ENCODE data around the gene ERBB4.

ERBB4 gene

GRCh38 chr2:211837706-211838105, 700.9 kb downstream of the ERBB4 start:
- FAIRE-seq = no peak

GRCh38 chr2:211837206-211837605, 701.4 kb downstream of the ERBB4 start:
- FAIRE-seq = no peak

More at GRCh38 chr2:211837706-211838105, 700.9 kb downstream of the ERBB4 start:
- DNase-seq (ENCODE audit: low spot score) = peak; percentile 4

DNA sequence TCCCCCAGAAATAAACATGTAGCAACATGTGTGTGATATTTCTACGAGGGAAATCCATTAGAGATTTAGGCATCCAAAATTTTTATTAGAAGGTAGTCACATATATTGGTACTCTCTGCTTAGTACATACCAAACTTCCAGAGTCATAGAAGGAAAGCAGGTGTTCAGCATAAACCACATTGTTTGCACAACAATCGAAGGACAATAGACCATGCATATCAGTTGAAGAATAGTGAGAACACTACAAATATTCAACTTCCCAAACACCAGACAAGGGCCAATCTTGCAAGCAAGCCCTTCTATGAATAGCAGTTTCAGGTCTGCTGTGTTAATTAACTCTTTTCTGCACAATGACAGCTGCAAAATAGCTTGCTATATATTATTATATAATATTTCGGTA, 702.2 kb downstream of the ERBB4 start:
- FAIRE-seq = no peak

More at GRCh38 chr2:211837206-211837605, 701.4 kb downstream of the ERBB4 start:
- DNase-seq (ENCODE audit: low spot score) = no peak

DNA sequence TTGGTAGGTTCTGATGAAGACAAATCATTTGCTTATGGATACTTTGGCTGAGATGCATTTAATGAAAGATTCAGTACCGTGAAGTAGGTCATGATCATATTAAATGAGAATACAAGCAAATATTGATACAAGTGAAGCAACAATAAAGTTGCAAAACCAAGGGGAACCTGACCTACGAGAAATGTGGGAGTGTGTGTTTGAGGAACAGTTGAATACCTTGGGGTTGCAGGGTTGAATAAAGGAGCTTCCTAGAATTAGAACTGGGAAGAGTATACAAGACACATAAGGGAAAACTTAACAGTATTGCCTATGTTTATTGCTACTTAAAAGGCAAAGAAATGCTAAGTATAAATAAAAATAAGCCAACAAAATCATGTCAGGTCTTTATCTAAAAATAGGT, 702.9 kb downstream of the ERBB4 start:
- DNase-seq (ENCODE audit: low spot score) (no peak), FAIRE-seq (no peak)

More for the DNA sequence above, 702.2 kb downstream of the ERBB4 start:
- DNase-seq (ENCODE audit: low spot score) = peak; percentile 12

DNA sequence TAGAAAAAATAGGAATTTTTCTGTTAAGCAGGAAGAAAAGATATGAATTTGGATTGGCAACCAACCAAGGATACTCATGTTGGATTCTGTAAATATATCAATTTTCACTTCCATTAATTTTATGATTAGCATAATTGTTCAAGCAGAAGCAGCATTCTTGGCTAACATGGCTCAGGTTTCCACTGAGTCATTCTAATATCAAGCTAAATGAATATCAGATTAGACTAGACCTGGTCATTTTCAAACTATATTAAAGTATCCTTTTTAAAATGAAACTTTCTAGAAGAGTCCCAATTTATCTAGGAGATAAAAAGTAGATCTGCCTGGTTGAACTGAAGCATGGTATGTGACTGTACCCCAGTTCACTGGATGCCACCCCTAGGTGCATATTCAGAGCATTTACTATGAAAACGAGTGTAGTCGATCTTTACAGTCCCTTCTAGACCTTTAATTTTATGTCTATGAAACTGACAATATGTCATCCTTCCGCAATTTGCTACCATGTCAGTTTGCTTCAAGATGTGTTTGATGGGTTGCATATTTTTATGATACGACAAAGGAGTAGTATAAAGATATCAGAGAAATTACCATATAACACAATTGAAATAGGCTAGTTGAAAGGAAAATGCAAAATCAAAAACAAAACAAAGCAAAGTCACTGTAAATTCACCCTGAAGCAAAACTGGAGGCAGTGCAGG, 704.9 kb downstream of the ERBB4 start:
- DNase-seq (ENCODE audit: low spot score) (no peak), FAIRE-seq (no peak)

- DNase-seq (ENCODE audit: low spot score) (no peak), FAIRE-seq (no peak)
These were observed 708.9 kb downstream of the ERBB4 start for GRCh38 chr2:211829725-211830124.

DNA sequence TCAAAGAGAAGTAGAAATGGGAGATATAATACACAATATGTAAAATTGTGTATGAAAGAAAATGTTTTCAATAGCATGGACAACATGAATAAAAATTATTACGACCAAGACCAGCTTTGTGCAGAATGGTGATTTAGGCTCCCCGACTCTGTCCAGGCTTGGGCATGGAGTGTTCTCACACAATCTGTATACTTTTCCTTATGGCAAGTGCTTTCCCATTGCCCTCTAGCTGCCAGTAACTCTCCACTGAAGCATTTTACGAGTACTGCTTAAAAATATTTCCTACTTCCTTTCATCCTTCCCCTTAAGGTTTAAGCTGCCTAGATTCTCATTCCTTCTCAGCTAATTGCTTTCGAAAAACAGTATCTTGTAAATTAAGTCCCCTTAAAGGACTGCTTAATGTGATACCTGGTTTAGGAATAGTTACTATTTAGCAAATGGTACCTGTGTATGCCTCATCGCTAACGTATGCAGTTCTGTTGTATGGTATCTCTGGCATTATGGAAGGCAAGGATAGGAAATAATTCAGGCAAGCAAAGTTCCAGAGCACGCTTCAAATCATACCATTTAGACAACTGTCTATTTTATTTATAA, 714.6 kb downstream of the ERBB4 start:
- FAIRE-seq (no peak), DNase-seq (ENCODE audit: low spot score) (no peak)

DNA sequence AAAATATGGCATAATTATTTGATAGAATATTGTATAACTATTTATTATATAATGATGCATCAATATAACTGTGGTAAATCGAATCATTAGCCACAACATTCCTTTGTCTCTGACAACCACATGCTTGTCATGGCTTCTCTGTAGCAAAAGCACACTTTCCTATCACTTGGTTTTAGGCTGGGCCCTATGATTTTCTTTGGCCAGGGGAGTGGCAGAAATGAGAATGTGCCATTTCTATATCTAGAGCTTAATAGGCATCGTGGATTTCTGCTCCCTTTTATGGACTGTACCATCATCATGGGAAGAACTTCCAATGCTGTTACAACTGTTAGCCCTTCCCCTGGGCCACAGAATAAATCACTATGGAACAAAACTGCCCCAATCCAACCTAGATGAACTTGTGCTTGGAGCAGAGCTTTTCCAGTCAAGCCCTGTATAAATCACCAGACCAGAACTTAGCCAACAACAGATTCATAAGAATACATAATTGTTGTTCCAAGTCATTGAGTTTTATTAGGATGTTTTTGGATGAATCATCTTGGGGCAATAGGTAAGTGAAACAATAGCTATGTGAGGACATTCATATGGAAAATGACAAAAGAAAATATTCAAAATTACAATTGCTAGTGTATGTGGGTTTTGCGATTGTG, 715.8 kb downstream of the ERBB4 start:
- FAIRE-seq (no peak), DNase-seq (ENCODE audit: low spot score) (peak; percentile 4)

GRCh38 chr2:211816754-211817153, 721.8 kb downstream of the ERBB4 start:
- DNase-seq (ENCODE audit: low spot score) (no peak), FAIRE-seq (no peak)

DNA sequence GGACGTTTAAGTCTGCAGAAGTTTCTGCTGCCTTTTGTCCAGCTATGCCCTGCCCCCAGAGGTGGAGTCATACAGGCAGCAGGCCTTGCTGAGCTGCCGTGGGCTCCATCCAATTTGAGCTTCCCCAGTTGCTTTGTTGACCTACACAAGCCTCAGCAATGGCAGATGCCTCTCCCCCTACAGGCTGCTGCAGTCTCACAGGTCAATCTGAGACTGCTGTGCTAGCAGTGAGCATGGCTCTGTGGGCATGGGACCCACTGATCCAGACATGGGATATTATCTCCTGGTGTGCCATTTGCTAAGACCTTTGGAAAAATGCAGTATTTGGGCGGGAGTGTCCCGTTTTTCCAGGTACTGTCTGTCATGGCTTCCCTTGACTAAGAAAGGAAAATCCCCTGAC, 726.0 kb downstream of the ERBB4 start:
- FAIRE-seq = no peak
- no peak for DNase-seq (ENCODE audit: low spot score)

GRCh38 chr2:211802666-211803065, 735.9 kb downstream of the ERBB4 start:
- FAIRE-seq = no peak
- DNase-seq (ENCODE audit: low spot score) = no peak

GRCh38 chr2:211800001-211800400, 738.6 kb downstream of the ERBB4 start:
- DNase-seq (ENCODE audit: low spot score) (no peak), FAIRE-seq (no peak)

GRCh38 chr2:211798868-211799267, 739.7 kb downstream of the ERBB4 start:
- DNase-seq (ENCODE audit: low spot score) (no peak), FAIRE-seq (no peak)

DNA sequence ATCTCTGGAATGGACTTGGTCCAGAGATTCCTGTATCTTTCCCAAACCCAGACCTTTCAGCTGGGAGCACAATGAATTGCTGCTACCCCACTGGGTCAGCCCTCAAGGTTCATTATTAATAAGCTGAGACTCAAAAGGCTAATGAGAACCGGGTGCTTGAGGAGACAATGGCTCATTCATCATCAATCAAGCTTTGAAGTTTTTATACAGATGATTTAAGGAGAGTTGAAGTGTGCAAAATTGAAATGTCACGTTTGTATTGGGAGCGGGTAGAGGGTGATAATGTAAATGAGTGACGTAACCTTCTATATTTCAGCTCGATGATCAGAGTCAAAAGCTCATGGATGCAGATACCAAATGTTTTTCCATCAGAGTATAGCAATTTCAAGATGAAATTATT, 744.9 kb downstream of the ERBB4 start:
- FAIRE-seq (no peak), DNase-seq (ENCODE audit: low spot score) (no peak)

DNA sequence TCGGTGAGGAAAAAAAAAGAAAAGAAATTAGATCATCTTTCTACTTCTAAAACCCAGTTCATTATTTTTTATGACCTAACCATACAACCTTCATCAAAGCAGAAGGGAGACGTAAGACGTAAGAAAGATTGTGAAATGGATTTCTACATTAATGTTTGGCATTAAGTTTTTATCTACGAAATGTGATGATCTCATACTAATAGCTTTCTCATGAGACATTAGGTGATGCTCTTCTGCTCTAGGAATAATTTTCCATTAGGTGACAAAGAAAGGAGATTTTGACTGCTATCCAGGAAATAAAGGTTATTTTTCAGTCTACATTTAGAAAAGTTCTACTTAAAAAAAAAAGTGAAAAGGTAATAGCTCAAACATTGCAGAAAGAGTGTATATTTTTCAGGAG, 748.6 kb downstream of the ERBB4 start:
- FAIRE-seq = no peak
- DNase-seq (ENCODE audit: low spot score) = no peak

- FAIRE-seq (no peak), DNase-seq (ENCODE audit: low spot score) (no peak)
These were observed 771.9 kb downstream of the ERBB4 start for GRCh38 chr2:211766689-211767088.

GRCh38 chr2:211762479-211762878, 776.1 kb downstream of the ERBB4 start:
- FAIRE-seq = no peak
- no peak for DNase-seq (ENCODE audit: low spot score)

GRCh38 chr2:211760103-211760502, 778.5 kb downstream of the ERBB4 start:
- FAIRE-seq (no peak), DNase-seq (ENCODE audit: low spot score) (no peak)

DNA sequence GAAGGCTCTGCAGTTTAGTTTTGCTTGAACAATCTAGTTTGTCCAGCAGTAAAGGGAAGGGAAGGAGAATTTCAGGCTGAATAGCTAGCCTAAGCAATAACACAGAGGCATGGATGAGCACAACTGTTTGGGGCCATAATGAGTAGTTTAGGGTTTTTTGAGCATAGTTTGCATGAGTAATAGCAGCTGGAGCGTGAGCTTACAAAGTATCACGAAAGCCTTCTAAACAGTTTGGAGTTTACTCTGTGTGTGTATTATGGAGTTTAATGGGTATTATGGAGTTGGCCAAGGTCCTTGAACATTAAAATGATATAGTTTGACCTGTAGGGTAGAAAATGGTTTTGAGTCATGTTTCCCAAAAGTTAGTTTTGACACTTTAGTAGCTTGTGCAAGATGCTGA, 782.3 kb downstream of the ERBB4 start:
- FAIRE-seq (no peak), DNase-seq (ENCODE audit: low spot score) (no peak)

GRCh38 chr2:211755187-211755586, 783.4 kb downstream of the ERBB4 start:
- DNase-seq (ENCODE audit: low spot score) = no peak
- no peak for FAIRE-seq

DNA sequence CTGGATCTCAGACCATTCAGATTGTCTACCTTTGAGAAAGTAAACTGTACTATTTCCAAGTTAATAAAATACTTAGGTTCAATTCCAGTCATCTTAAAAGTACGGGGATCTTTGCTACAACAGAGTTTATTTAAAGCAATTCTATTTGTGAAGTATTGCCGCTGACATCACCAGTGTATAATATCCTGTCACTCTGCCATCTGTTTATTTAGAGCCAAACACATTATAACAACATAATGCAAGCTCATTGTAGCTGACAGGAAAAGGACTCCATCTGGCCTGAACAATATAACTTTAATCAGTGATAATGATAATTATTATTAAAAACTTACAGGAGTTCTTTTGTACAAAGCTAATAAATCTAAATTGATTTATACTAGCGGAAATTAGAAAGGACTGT, 786.8 kb downstream of the ERBB4 start:
- FAIRE-seq = no peak
- DNase-seq (ENCODE audit: low spot score) = no peak

DNA sequence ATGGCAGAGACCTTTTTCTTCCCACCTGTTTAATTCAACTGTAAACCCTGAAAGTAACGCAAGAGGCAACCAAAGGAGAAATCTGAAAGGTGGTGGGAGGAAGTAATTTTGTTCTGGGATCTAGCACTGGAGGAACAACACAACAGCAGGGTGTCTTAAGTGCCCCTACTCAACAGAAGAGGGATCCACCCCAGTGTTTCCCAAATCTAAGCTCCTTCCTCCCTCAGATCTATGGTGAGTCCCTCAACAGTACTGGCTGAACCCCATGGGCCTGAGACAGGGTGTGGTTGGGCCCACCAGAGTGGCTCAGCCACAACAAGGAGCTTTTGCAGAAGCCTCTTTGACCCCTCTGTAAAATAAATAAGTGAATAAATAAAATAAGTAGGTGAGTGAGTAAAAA, 790.3 kb downstream of the ERBB4 start:
- FAIRE-seq = no peak

More for the DNA sequence above, 790.3 kb downstream of the ERBB4 start:
- DNase-seq (ENCODE audit: low spot score) = no peak

Data from urothelium cell line (cell line).